ENCODE measurements around the gene MYH9.

- TF ChIP-seq CTCF (IDR thresholded peaks at IDR 0.05; ENCODE audit: poor library complexity) (no peak), EZH2 (IDR thresholded peaks at IDR 0.05; ENCODE audit: borderline replicate concordance) (no peak)
Observed at GRCh38 chr22:36246718-36247117, 141.0 kb downstream of the MYH9 start.

All from hepatocyte (in vitro differentiated cells).